ENCODE data around the gene RHOBTB1.

The RHOBTB1 gene

DNA sequence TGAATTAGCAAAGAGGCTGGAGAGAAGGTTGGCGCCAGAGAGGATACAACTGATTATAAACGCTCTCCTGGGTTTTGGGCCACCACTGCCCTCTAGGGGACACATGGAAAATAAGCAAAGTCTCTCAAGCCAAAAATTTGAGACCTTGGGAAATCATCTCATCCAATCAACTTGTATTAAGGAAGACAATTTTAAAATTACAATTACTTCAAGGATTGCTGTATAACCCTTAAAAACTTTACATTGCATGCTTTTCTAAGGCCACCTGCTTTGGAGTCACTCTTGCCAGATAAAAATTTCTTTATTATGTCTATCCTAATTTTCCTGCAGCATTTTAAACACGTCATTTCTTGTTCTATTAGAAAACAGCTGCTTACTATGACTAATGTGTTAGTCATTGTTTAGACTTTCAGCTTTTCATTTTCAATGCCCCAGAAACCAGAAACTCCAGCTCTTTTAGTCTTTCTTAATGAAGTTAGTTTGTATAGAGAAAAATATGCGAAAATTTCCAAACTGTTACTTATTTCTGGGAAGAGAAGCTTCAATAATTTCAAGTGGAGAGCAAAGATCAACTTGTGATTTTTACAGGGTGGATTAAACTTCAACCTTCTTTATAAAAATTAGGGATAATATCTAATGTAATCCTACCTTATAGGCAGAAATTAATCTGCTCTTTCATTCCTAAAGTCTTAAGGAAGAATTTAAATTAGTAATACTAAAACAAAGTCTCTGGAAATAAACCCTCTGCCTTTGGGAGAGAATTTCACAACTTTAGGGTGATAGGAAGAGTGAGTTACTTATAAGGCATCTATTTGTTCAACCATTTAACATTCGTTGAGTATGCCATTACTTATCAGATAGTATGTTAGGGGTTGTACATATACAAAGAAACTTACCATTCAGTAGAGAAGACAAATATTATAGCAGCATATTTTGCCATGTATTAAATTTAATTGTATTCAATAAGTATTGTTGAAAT, 20.6 kb upstream of the RHOBTB1 start:
- peak; percentile 6 for DNase-seq

DNA sequence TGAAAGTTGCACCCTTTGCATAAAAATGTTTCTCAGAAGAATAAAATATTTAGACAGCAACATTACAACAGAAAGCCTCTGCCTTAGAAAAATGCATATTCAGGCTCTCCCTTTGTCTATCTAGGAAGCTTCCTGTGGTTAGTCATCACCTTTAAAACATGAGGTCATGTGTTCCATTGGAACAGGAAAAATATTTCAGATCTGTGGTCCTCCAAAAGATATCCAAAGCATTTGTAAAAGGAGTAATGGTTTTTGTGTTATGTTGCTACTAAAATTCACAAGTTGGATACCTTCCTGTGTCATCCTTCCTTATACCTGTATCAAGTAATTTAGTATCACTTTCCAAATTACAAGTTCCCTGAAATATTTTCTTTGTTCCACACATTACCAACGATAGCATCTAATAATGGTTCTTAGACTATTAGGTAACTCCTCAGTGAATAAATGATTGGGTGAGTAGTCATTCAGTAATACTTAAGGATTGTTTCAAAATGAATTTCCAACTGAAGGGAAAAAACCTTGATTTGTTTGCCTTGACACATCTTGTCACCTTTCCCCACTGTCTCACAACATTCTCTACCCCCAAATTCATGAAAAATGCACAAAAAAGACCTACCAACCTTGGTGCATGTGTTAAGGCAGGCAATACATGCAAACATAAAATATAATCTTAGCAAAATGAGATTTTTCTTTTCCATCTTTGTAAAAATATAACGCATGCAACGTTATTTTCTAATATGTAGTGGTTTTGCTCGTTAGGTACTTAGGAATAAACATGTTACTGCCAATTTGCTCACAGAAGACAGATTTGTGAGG, 19.7 kb upstream of the RHOBTB1 start:
- DNase-seq: no peak

DNA sequence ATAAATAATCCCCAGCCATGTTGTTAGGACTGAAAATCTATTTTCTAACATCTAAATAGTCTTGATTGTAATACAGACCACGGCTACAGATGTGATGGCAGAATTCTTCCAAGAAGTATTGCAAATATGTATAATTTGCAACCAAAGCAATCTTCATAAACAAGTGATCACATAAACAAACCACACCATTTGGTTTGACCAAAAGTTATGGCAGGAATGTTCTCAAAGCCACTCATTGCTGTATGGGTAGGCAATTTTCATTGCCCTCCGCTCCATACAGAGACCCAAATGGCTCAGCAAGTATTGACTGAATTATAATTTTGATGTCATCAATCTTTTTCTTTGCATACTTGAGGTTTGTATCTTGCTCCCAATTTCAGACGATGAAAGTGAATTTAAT, 19.0 kb upstream of the RHOBTB1 start:
- DNase-seq: no peak

DNA sequence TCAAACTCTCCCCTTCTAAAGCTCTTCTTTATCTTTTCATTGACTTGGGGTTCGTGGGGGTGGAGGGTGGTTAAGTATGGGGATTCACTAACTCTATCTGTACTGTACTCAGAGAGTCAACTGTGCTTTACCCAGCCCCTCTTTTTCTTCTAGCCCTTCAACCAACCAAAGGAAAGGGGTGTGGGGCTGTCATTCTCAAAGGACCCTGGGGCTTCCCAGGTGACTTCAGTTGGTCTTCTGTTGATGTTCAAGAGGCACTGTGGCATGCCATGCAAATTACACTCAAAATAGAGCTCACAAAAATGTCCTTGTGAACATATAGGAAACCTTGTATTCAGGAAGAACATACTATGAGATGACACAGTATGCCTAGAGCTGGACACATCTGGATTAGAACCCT, 16.9 kb upstream of the RHOBTB1 start:
- no peak for DNase-seq

DNA sequence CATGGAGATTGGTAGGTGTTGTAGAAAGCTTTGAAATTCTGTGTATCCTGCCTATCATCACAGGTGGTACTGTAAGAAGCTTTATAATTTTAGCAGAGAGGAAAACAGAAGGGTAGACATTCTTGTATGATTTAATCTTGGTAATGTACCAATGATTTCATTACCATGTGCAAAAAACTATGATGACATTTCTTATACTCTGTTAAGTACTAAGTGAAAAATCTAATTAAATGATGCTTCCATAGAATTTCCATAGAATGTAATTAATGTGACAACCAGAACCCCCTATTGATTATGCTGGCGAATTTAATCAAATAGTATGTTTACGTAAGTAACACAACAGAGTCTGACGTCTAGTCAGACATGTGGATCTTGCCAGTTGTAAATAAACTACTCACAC, 16.0 kb upstream of the RHOBTB1 start:
- DNase-seq: no peak

DNA sequence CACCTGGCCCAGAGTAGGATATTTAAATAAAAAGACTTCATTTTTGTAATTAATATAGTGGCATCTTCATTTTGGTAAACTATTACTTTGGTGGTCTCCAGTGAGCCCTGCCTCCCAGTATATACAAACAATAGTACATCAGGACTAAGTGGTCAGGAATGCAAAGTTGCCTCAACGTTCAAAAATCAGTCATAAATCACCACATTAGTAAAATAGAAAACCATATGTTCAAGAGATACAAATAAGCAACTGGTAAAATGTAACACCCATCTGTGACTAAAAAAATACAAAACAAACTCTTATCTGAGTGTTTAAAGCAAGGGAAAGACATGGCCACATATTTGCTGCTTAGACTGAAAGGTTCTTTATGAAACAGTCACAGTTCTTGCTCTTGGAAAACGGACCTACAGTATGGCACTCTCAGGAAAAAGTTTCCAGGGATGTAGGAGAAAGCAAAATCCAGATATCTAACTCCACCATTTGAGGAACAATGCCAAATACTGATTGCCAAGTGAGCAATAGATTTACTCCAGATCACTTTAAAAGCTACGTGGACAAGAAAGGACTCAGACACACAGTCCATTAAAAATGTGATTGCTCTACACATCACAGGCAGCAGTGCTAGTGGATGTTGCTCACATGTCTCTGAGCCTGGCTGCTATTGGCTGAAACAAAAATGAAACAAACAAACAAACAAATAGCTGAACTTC, 15.1 kb upstream of the RHOBTB1 start:
- DNase-seq: no peak

DNA sequence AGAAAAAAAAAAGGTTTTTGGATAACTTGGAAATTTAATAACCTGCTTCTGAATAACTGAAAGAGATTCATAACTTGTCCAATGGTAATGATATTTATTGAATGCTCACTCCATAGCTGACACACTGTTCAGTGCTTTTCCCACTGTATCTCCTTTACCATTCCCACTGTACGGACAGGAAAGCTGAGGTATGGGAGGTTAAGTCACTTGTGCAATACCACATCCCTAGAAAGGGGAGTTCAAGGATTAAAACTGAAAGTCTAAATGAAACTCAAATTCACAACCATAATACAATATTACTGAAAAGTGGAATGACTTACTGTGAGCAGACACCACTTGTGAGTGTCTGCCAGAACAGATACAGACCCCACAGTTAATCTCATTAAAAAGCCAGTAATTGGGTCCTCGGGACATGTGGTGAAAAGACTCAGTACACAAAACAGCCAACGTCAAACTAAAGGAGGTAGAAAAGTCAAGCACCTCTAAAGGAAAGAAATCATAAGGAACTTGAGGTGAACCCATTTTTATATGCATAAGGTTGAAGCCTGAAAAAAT, 13.8 kb upstream of the RHOBTB1 start:
- DNase-seq: no peak

DNA sequence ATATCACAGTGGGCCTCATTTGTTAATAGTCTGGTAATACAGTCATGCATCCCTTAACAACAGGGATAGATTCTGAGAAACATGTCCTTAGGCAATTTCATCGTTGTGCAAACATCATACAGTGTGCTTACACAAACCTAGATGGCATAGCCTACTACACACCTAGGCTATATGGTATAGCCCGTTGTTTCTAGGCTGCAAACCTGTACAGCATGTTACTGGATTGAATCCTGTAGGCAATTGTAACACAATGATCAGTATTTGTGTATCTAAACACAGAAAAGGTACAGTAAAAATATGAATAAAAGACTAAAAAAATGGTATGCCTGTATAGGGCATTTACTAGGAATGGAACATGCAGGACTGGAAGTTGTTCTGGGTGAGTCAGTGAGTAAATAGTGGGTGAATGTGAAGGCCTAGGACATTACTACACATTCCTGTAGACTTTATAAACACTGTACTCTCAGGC, 12.0 kb upstream of the RHOBTB1 start:
- no peak for DNase-seq

DNA sequence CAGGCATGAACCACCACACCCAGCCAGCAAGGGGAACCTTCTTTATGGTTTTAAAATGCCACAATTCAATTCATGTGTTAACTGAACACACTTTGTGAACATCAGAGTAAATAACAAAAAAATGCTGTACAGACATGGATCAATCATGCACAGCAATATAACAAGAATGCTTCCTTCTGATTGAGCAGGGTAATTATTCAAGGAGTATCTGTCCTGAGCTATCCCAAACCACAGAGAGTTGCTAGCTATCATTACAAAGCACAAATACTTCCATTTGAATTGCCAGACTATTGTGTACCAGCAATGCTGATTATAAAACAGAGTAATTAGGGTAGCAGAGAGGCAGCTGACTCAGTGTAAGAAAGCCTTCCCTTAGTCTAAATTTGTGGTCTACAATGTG, 11.3 kb upstream of the RHOBTB1 start:
- no peak for DNase-seq

DNA sequence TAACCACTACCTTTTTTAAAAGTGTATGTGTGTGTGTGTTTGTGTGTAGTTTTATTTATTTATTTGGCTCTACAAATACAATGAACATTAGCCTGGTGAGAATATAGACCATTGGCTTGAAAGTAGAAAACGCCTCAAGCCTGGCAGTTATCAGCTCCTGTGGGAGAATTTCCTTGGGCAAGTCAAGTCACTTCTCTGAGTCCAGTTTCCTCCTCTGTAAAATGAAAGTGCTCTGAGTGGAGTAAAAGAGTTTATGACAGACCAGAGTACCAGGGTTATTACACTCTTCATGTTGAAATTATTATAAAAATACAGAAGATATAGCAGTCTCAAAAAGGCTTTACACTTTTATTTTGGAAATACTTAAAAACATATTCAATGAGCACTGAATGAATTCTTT, 10.1 kb upstream of the RHOBTB1 start:
- no peak for DNase-seq

DNA sequence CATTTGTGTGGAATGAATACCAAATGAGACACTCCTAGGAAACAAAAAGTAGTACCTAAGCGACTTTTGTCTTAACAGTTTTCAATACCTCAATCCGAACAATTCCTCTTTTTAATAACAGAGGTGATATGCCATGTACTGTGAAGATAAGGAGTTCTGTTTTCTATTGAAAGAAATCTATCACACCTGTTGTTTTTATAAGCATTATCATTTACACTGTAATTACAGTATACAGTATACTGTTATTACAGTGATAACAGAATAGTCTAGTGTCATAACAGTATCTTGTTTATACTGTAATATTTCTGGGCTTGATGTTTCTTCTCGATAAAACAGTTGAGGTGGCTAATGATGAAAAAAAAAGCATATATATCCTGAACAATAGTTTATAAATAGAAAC, 9.4 kb upstream of the RHOBTB1 start:
- no peak for DNase-seq

DNA sequence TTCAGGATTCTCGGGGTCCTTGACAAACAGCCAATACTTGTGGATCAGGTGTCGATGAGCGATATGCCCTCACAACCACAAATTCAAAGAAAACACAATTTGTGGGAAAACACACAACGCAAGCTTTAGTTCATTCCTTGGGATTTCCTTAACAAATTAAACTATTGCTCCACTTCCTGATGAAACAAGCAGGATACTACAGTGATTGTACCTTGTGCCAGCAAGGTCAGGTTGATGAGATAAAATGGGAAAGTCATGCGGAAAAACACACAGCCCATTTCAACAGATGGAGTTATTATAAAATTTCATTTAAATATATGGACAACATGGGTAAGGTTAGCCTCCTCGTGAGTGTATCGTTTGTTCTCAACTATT, 8.8 kb upstream of the RHOBTB1 start:
- DNase-seq: no peak

DNA sequence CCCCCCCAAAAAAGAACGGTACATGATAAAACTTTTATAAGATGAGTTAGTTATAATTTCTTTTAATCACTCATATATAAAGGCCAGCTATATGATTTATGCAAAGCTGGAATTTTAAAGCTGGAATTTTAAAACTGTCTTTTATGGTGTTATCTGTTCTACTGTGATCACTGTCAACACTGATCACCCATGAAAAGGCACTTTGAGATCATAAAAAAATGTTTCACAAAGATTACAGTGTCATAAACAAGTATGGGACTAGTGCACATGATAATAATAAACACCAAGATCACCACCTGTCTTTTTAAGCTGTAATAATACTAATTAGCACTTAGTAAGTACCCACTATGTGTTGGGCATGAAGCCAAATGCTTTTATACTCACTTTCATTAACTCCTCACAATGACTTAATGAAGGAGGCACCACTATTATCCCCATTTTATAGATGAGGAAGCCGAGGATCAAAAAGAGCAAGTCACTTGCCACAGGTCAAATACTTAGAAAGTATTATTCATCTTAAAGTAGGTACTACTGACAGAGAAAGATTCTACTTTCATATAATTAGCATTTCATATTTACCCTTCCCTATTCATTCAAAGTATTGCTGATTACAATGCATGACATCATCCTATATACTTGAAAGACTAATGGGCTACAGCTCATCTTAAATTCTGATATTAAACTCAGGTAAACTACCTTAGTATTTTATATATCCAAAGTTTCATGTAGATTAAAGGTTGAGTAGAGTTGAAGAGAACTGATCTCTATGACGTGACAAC, 8.3 kb upstream of the RHOBTB1 start:
- DNase-seq: no peak

DNA sequence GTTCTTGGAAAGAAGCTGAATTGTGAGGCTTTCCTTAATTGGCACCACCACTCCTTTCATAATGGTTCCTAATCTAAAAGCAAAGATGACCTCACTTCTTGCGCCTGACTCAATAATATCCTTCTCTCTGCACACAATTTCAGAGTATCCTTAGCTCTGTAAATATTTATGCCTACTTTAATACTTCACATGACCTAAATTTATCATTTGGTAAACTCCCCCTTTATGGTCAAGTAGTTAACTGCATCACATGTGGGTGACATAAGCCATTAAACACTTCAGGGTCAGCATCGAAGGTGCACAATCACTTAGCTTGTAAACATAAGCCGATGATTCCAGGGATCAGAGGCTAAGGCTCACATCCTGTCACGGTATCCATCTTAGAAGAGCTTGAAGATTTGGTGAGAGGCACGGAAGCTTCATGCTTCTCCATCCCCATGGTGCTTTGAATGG, 7.3 kb upstream of the RHOBTB1 start:
- no peak for DNase-seq

DNA sequence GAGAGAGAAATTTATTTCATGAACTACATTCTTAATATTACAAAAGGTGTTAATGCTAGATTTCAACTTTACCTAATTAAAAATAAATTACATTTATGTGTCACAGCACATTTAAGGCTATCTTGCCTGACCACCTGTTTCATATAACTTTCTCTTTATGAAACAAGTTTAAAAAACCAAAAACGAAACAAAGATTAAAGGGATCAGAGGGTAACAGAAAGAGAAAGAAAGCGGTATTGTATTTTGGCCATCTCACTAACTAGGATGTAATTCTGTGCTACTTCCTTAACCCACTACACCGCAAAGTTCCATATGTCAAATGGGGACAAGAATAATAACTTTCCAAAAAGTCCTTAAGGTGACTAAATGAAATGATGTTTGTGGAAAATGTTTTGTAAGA, 6.3 kb upstream of the RHOBTB1 start:
- DNase-seq: no peak

DNA sequence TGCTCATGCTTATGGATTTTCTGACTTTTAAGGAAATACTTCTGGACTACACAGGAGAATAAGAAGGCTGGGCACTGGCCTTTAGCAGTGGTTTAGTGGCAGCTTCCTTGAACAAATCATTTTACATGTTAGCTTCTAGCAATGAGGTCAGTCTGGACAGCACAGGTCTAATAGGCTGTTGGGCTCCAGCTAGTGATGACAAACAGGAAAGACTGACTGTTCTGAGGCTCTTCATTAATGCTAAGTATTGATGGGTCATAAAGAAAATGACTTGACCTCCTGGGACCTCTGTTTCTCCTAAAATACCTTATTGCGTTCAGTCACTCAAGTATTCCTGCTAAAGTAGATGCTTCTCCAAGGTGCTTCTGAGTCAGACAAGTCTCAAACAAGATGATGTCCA, 4.9 kb upstream of the RHOBTB1 start:
- DNase-seq: no peak

DNA sequence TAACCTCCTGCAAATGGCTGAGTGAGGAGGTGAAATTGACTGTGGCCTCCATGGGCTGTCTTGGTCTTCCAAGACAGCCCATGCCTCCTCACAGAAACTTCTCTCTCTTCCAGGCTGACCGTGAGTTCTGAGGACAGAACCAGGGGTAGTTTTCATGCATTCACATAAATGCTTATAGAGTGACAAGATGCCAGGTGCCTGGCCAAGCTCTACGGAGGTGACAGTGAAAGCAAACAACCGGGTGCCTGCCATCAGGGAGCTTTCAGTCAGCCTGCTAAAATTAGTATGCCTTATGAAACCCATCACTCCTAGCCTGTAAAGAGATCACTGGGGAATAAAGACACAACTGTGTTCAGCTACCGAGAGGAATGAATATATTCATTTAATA, 919 bp upstream of the RHOBTB1 start:
- DNase-seq: no peak

DNA sequence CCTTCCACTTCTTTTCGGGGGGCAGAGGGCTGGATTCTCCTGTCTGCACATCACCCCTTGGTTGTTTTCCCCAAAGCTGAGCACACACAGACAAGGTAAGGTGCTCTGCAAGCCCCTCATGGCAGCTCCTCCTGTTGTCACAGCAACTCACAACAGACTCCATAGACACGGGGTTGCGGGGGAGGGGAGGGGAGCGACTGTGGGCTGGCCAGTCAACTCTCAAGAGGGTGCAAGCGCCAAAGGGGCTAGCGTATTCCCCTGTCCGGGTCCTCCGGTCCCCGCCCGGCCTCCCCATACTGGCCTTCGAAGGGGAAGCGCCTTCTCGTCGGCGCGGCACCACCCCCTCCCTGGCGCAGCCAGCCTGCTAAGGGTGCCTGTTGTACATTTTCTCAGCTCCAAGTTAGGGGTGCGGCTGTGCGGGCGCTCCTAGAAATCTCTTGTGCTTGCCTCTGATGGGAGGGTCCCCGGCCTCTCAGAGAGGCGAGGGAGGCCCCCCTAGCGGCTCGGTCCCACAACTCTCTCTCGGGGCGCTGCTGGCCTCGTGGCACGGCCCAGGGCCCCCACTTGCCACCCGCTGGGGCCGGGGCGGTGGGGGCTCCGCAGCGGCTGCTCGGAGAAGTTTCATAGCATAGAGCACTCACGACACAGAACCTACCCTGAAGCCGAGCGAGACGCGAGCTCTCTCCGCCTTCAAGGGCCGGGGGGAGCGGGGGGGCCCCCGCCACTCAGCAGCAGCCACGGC, 498 bp downstream of the RHOBTB1 start:
- no peak for DNase-seq

DNA sequence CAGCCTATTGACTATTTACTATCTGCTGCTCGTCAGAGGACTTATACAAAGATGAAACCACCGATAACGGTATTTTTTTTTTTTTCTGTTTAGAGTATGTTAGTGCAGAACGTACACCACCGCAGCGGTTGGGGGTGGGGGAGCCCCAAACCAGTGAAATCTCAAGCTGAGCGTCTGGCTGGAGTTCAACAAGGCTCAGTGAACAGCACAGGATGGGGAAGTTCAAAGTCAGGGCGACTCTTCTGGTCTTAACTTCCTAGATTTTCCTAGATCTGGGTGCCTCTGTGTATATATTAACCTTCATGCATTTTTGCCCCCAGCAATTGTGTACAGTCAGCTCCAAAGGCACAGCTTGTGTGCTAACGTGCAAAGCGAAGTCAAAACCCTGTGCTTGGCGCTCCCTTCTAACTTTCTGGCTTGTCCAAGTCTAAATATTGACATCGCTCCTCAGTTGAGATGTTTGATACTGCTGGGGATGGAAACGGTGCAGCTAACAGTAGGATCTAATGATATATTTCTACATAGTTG, 1.1 kb downstream of the RHOBTB1 start:
- no peak for DNase-seq

DNA sequence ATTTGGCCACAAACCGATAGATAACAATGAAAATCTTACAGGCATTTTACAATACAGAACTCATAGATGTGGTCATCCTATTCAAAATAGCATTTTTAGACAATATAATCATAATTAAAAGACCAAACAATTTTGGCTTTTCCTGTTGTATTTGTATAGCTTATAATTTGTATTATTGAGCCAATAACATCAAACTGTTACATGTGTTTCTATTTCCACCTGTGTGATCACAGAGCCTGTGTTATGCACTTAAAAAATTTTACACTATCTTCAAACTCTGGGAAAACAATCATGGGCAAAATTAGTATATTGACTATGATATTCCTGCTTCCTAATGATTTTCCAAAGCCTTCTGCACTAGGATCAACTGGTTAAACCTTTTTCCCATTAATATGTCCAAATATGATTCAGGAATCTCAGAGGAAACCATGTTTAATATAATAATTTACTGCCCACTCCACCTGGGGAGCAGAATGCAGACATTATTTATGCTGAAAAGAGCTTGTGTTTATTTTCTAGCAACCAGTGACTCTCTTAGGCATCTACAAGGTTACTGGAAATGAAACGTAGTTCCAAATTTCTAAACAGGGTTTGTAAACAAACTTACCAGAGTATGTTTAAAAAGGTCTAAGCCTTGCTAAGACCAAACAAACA, 1.7 kb downstream of the RHOBTB1 start:
- no peak for DNase-seq

DNA sequence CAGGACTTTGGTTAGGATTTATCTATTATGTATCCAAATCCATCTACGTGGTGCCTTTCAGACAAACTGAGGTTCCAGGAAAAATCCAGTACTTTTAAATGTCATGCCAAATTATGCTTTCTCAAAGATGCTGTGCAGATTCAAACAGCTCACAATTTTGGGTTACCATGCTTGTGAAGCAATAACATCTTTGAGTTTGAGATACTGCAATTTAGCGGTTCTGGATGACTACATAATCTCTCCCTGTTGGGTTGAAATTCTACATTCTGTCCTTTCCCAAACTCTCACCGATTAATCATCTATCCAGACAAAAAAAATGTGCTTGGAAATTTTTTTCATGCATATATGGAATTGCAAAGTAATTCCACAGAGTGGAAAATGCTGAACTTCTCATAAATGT, 3.5 kb downstream of the RHOBTB1 start:
- no peak for DNase-seq

All from DMS79 treated with DMSO at 0.1 percent for 48 hours (cell line).